Activated CD8-positive, alpha-beta memory T cell treated with anti-CD3 and anti-CD28 coated beads for 4 hours (primary cell): Measurements from ENCODE around the gene SPTA1.

Source experiments
- DNase-seq, 2 donors: peaks; one replicate each; pipeline ENCODE4 v3.0.0-alpha.2; 2020; ENCODE audit warnings: low read depth in 2 of 2

Gene SPTA1

DNA sequence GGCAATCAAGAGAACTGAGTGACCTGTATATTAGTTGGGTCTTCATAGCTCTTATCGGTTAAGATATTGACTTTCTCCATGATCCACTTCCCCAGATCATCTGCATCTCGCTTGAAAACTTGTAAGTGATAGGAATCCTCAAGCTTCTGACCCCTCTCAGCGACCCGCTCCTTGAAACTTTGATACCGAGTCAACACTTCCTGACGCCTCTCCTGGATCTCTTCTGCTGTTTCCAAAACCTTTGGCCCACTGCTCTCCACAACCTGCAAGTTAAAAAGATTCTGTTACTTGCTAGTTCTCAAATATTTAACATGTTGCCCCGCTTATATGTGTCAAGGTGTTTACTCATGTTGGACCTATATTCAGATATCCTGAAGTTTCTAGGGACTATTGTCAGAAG lies 1.4 kb downstream of the SPTA1 start:
- no peak for DNase-seq

DNA sequence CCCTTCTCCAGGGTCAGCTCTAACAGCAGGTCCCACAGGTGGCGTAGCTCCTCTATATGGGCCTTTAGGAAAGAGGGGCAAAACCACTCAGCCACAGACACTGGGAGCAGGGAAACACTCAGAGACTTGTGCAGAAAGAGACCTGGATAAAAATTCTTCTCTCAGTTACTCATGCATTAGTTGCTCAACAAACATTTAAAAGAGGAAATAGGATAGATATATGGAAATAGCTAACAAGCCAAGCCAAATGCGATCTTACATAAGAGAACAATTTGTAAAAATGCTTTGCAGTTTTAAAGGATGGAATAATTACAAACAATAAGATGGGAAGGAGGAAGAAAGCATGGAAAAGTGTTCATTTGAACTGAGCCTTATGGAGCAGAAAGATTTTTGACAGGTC lies 4.9 kb downstream of the SPTA1 start:
- DNase-seq = no peak

DNA sequence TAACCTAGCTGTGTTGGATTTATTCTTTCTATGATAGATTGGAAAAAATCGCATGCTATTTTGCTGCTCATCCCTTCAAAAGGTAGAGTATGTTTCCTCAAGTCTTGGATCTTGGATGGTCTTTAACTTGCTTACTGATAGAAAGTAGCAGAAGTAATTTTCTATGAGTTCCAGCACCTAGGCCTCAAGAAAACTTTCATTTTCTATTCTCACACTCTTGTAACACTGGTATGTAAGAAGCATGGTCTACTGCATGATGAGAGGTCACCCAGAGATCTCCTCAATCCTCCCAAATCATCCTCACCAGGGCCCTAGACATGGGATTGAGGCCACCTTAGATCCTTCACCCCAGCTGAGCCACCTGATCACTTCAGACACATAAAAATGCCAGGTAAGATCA lies 7.2 kb downstream of the SPTA1 start:
- no peak for DNase-seq

DNA sequence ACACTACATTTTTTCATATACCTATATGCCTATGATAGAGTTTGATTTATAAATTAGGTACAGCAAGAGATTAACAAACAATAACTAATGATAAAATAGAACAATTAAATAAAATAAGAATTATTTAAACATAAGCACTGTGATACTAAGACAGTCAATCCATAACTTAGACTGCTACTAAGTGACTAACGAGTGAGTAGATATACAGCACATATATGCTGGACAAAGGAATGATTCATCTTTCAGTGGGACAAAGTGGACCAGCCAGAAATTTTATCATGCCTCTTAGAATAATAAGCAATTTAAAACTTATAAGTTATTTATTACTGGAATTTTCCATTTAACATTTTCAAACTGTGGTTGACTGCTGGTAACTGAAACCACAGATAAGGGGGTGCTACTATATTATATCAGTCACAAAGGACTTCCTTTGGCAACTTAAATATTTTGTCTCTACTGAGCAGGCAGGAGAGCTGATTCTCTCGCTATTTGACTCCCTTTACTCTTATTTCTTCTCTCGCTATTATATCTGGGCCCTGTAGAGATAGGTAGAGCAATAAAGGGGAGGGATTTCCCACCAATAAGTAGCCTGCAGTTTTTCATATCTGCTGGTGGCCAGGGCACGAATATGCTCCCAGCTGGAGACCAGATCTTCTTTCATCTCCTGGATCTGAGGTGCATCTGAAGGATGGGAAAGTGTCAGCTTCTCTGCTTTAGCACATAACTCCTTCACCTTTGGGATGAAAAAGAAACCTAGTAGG lies 10.8 kb downstream of the SPTA1 start:
- DNase-seq = no peak

DNA sequence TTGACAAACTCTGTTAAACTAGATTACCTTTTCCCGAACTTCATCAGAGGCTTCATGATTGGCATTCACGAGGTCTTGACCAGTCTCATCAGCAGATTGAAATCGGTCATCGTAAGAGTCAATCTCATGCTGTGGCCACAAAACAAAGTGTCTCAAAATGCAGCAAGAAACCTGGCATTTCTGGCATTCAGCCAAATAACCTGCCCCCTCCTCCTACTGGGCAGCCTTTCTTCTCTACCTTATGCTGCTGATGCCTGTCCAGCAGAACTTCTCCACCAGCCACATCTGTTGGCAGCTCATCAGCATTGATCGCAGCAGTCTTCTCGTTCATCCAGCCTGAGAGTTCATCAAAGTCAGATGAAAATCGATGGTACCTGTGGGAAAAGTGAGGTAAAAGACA lies 12.2 kb downstream of the SPTA1 start:
- DNase-seq = no peak

DNA sequence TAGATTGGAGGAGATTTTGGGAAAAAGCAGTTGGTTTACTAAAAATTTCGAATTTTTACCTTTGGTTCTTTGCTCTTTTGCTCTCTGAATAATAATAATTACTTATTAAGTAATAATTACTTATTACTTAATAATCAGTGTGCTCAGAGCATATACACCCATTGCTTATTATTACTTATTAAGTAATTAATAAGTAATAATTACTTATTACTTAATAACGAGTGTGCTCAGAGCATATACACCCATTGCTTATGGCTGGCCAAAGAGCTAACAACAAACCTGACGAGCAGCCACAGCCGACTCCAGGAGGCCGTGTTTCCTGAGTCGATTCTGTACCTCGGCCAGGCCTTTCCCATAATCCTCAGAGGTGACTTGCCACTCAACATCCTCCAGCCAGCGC lies 20.5 kb downstream of the SPTA1 start:
- DNase-seq = no peak

DNA sequence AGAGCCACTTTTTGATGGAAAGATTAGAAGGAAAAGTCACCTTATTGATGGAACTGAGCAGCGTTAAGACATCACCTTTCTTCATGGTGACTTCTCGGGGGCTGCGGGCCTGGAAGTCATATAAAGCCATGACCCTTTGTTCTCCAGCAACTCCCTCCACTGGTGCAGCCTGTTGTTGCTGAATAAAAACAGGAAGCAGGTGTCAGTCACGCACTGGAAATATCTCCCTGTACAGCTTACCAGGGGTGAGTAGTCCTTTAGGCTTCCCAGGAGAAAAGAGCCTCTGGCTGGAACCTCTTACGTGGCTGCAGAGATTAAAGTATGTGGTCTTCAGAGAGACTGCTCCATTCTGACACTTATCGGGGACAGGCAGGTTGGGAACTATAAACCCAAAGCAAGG lies 31.9 kb downstream of the SPTA1 start:
- DNase-seq = no peak

DNA sequence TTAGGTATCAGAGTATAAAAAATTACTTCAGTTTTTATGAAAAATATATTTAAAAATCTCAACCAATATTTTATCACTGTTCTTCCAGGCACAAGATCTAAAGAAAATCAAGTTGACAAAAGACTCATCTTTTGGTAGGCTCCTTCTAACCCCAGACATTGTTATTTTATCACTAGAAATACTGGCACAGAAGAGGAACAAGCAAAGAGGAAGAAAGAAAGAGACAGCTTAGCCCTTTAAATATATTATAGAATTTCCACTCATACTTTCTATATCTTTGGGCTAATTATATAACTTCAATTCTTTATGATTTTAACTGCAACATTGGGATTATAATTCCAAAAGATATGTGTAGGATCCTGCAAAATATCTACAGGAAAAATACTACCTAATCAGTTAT lies 32.4 kb downstream of the SPTA1 start:
- DNase-seq = no peak

DNA sequence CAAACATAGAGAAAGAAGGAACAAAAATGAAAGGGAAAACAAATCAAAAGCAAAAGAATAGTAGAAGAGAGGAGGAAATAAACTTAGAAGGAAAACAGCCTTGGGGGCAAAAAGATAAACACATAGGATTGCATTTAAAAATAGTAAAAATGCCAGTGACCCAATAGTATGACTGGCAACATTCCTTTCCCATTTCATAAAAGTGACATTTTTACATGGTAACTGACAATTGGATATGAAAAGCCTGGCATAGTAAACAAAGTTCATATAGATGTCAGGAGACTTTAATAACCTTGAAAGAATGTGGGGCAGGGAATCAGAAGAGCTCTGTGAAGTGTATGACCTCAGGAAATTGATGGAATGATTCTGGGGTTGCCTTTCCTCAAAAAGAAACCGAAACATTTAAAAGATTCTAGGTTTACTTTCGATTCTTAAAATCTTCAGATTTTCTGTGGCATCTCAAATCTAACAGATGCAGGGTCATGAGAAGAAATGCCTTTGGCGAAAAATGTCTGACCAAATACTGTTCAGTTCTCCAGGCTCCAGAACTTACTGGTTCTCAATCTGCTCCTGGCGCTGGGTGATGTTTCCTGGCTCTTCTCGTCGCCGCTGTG lies 33.7 kb downstream of the SPTA1 start:
- no peak for DNase-seq

DNA sequence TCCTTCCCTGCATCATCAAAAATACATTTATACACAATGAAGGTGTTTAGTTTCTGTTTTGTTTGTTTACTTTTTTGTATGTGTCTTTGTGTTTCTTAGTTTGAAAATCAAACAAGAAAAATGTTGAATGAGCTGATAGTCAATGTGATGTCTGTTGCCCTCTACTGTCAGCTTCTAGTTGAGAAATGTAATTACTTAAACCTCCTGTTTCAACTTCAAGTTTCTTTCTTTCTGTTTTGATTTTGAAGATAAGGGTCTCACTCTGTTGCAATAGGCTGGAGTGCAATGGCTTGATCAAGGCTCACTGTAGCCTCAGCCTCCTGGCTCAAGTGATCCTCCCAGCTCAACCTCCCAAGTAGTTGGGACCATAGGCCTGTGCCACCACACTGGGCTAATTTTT lies 37.5 kb downstream of the SPTA1 start:
- DNase-seq = no peak

DNA sequence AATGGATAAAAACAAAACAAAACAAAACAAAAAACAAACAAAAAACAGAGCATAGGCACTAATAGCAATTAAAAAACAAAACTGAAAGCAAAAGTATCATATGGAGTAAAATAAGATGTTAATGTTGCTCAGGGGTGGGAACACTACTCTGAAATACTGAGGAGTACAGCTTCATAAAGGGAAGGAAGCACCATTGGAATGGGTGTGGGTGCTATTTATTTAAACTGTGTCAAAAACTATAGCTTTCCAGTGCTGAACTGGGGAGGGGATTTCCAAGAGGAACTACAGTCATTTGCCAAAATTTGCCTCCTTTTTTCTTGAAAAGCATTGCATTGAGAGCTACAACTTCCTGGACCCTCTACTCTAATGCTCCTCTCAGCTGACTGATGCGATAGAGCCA lies 40.0 kb downstream of the SPTA1 start:
- no peak for DNase-seq

DNA sequence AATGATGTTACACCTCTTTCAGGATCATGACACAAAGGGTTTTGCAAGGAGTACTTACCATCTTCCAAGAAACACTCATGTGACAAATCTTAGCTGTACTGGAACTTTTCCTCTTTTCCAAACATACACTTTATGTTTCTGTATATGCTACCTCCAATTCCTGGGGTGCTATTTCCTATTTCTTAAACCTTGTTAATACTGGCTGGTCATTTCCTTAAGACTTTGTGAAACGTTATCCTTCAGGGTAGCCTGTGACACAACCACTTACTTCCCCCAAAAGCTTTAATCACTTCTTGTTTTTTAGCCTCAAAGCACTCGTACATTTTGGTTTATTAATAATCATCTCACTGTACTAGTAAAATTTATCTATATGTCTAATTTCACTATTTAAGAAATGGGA lies 42.1 kb downstream of the SPTA1 start:
- no peak for DNase-seq

DNA sequence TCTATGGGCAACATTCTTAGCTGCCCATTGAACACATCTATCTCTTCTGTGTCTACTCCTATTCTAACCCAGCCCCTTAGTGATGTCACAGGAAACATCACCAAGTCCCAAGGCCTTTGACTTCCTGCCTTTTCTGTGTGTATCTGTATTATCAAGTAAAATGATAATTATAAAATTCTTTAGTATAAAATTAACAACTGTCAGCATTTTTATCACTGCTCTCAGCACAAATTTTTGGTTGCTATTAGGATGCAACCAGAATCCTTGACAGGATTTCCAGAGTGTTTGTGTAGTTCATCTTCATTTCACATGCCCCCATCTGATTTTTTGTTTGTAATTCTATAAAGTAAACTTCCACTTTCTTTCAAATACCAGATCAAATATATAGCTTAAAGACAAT lies 47.6 kb downstream of the SPTA1 start:
- no peak for DNase-seq

DNA sequence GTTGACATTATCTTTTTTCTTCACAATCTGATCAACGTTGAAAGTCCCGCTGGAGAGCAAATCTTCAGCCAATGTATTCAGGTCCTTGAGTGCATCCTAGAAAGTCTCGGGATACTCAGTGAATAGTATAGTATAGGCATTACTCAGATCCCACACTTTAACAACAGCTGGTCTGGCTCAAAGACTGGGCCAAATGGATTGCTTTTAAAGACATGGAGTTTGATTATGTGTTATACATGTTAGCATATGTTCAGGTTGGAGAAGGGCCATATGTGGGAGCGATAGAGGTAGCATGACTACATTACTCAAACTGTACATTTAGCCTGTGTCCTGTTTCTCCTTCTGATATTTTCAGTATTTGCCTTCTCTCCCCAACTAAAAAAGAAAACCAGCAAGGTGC lies 48.4 kb downstream of the SPTA1 start:
- DNase-seq = no peak

DNA sequence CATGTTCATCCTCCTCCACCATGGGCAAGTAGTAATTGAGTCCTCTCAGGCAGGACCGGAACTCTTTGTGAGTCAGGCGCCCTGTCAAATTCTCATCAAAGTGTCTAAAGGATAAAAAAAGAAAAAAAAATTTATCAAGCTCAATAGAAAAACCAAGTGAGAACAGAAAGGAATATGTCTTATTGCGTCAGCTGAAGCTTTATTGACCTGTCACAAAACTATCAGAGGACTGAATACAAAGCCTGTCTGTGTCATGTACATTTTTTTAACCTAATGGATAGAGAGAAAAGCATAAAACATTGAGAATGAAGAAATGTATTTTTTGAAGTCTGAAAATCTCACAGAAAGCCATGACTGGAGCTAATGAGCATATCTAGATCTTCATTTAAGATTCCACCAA lies 72.8 kb downstream of the SPTA1 start:
- DNase-seq = no peak

DNA sequence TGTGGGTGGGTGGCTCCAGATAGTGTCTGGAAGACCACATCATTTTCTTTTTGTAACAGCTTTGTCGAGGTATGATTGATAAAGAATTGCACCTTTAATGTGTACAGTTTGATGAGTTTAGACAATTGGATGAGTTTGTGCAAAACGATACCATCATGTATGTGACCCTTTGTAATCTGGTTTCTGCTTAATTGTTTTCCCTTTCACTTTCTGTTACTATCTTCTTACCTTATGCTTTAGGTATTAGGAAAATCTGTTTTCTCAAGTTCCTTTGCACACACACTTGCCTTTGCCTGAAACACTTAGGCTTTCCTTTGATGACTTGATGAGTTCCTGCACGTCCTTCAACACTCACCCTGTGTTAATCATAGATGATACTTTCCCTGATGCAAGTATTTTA lies 74.6 kb downstream of the SPTA1 start:
- no peak for DNase-seq

DNA sequence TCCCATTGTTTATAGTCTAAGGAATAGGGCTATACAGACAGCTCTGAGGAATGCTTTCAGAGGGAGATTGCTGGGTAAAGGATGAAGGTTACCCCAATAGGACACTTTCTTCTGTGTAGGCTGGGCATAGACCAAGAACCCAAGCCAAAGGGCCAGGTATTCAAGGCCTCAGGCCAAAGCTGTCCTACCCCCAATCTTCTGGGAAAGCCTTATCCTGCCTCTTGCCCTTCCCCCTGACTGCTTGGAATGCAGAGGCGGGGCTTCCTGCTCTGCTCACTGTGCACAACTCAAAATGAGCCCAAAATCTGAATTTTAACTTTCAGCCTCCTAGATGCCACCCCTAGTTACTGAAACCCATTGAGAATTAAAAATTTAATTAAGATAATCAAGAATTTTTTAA lies 79.2 kb downstream of the SPTA1 start:
- DNase-seq = no peak

DNA sequence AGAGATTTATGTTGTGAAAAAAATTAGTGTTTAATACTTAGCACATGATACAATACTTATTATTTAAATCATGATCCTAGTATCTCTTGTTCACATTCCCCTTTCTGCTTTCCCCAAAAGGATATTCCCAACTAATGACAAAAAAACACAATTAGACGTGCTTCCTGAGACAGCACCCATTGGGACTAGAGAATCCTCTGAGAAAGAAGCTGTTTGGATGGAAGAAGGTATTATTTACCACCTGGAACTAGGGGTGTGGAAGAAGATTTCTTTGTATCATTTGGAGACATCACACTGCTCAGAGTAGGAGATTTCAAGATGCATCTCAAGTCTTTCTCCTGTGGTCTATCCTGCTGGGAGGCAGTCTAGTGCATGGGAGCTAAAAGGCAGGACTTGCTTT lies 81.5 kb downstream of the SPTA1 start, which contains the start of gene OR10Z1:
Gene OR10Z1, plus strand, starts transcription at position 301 of the 400 bp plus-strand sequence. CDS start 1,171 bp downstream, outside the sequence.
- DNase-seq = no peak

DNA sequence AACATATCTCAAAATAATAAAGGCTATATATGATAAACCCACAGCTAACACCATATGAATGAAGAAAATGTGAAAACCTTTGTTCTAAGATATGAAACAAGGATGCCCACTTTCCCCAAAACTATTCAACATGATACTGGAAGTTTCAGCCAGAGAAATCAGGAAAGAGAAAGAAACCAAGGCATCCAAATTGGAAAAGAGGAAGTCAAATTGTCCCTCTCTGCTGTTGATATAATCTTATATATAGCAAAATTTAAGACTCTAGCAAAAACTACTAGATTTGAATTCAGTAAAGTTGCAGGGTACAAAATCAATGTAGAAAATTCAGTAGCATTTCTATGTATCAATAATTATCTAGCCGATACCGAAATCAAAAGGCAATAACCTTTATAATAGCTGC lies 85.8 kb downstream of the SPTA1 start:
- DNase-seq = no peak

DNA sequence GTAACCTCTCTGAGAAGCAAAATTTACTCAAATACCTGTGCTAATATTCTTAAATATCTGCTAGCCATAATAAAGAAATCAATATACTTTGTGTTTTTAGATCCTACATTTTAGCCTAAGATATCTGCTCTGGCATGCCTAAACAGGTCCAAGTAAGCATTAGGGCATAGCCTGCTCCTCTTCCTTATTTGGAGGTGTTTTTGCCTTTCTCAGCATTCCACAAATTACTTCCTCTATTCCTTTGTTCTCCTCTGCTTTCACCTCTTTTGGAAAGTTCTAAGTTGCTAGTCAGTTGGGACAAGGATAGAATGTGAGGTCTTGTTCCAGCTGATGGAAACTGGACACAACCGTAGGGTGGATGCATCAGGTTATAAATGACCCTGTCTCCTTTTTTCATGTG lies 99.6 kb downstream of the SPTA1 start:
- no peak for DNase-seq

DNA sequence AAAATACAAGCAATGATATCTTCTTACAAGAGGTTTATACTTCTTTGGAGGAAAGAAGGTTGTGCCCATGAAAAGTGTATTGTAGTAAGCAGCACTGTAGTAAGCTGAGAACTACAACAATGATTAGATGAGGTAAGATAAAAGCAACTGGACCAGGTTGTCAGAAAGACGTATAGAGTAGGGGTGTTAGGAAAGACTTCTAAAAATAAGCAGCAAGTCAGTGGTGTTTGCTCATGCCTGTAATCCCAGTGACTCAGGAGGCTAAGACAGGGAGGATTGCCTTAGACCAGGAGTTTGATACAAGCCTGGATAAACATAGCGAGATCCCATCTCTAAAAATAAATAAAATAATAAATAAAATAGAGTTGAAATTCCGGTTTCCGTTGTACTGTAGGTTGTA lies 102.6 kb downstream of the SPTA1 start:
- no peak for DNase-seq

DNA sequence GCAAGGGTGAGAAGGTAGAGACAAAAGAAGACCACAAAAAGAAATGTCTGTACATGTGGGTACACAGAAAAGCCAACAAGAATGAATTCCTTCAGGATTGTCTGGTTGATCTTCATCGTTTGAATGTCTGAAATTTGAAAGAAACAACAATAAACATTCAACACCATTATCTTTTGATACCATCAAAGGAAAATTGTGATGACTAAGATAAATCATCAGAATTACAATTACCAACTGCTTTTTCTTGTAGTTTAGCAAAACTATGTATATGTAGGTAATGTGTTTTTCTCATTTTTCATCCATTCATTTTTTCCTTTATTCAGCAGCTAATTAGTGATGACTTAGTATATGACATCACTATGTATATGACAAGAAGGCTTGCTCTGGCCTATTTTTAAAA lies 106.8 kb downstream of the SPTA1 start, which contains the start of gene OR10X1:
Gene OR10X1, minus strand, starts transcription at position 167 of the 400 bp plus-strand sequence. Its CDS starts 0 bp downstream, at position 167.
- DNase-seq = no peak

DNA sequence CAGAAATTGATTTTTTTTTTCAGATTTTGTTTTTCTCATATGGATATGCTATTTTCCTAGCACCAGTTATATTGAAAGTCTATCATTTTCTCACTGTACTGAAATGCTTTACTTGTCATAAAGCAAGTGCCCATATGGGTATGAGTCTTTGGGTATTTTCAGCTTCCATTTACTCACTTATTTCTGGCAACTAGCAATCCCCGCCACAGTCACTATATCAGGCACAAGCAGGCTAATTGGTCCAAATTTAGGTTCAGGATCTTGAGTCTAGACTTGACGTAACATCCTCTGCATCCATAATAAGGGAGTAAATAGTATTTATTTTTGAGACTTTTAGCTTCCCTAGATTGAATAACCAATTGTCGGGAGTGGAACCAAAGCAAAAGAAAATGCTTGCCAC lies 109.0 kb downstream of the SPTA1 start:
- DNase-seq = no peak

DNA sequence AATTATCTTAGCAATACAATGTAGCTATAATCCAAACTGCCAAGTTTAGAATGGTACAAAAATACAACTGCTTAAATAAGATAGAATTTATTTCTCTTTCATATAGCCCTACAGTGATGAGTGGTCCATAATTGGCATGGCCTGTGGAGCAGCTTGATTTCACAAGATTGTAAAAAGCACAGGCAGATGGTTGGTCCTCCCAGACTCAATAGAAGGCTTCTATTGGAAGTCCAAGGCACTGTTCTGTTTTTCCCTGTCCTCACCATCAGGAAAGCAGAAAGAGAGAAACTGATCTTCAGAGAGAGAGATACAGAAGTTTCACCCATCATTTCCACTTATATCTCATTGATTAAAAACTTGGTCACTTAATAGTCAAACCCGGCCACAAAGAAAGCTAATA lies 114.3 kb downstream of the SPTA1 start:
- DNase-seq = no peak
